ENCODE results near the gene APBB2. TPM values are rescaled to one million over a fixed set of nuclear protein-coding genes. Genes with fewer than 3 reads are reported as not detected.

Gene APBB2
- total RNA-seq, 4 donors from 2014 or later, result 42.4 to 95.8 (median 51.3) TPM

DNA sequence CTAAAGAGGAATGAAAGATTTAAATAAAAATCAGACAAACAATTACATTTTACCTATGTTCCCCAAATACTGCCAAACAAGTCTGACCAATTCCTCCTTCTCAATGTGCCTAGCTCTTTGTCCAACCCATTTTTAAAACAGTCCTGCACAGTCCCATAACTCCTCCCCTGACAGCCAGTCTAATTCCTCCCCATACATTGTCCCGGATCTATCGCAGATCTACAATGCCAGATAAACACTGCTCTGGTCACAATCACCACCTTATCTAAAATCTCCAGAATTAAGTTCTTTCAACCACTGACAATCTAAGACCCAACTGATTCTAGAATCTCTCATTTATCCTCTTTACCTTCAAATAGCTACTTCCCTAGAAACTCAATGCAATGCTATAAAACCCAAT lies 176.0 kb downstream of the APBB2 start:
- TF ChIP-seq EP300 (IDR thresholded peaks at IDR 0.05) (no peak), POLR2AphosphoS5 (IDR thresholded peaks at IDR 0.05) (no peak), POLR2A (IDR thresholded peaks at IDR 0.05) (no peak)
- TF ChIP-seq, protein P1, sequence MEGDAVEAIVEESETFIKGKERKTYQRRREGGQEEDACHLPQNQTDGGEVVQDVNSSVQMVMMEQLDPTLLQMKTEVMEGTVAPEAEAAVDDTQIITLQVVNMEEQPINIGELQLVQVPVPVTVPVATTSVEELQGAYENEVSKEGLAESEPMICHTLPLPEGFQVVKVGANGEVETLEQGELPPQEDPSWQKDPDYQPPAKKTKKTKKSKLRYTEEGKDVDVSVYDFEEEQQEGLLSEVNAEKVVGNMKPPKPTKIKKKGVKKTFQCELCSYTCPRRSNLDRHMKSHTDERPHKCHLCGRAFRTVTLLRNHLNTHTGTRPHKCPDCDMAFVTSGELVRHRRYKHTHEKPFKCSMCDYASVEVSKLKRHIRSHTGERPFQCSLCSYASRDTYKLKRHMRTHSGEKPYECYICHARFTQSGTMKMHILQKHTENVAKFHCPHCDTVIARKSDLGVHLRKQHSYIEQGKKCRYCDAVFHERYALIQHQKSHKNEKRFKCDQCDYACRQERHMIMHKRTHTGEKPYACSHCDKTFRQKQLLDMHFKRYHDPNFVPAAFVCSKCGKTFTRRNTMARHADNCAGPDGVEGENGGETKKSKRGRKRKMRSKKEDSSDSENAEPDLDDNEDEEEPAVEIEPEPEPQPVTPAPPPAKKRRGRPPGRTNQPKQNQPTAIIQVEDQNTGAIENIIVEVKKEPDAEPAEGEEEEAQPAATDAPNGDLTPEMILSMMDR (IDR thresholded peaks at IDR 0.05), result no peak
- no peak for DNase-seq (ENCODE audit: low spot score in 2 of 2)

DNA sequence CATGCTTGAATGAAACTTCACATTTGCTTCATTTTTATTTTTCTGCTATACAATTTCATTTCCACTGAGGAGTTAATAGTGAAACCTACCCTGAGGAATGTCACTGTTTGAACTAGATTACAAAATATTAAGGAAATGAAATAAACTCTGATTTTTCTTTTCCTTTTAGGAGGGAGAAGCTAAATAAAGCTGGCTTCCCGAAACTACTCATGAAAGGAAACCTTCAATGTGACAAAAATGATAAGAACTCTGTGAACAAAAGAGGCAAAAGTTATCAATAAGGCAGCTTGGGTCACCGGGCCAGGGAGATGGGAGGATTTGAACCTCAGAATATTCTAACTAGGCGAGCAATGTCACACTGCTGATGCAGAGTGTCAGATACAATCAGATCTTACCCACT lies 185.2 kb downstream of the APBB2 start:
- H3K9me3 ChIP-seq, result peaks cover 19% of the 10 kb centered on the region
- 67% methylated on average over 3 of the region's 3 CpGs for WGBS
- peaks cover 13% of the 10 kb centered on the region for H3K36me3 ChIP-seq
- H3K4me1 ChIP-seq, result no peaks in the 10 kb centered on the region
- no peaks in the 10 kb centered on the region for H3K27me3 ChIP-seq
- H3K27ac ChIP-seq, result no peak overlapping the region
- no peak overlapping the region for H3K4me3 ChIP-seq
- no peak for TF ChIP-seq POLR2A (IDR thresholded peaks at IDR 0.05)
- TF ChIP-seq, protein P1 (IDR thresholded peaks at IDR 0.05), result no peak
- no peak for TF ChIP-seq POLR2AphosphoS5 (IDR thresholded peaks at IDR 0.05)
- no peak for TF ChIP-seq EP300 (IDR thresholded peaks at IDR 0.05)
- no peak for DNase-seq (ENCODE audit: low spot score in 2 of 2)

More for the DNA sequence above, 176.0 kb downstream of the APBB2 start:
- H3K36me3 ChIP-seq, result no peaks in the 10 kb centered on the region
- H3K4me3 ChIP-seq, result no peak overlapping the region
- H3K4me1 ChIP-seq, result no peaks in the 10 kb centered on the region
- H3K27me3 ChIP-seq, result no peaks in the 10 kb centered on the region
- no peaks in the 10 kb centered on the region for H3K9me3 ChIP-seq
- H3K27ac ChIP-seq, result no peak overlapping the region
- WGBS, result 78% methylated on average over 2 of the region's 2 CpGs

- H3K4me3 ChIP-seq, result no peak overlapping the region
- peak overlapping the region; percentile 59 for H3K27ac ChIP-seq
- DNase-seq (ENCODE audit: low spot score in 2 of 2), result no peak
- H3K4me1 ChIP-seq, result no peaks in the 10 kb centered on the region
- TF ChIP-seq POLR2A (IDR thresholded peaks at IDR 0.05), result no peak
- TF ChIP-seq, protein P1 (IDR thresholded peaks at IDR 0.05), result no peak
- no peak for TF ChIP-seq EP300 (IDR thresholded peaks at IDR 0.05)
- TF ChIP-seq POLR2AphosphoS5 (IDR thresholded peaks at IDR 0.05), result no peak
- no peaks in the 10 kb centered on the region for H3K27me3 ChIP-seq
- peaks cover 13% of the 10 kb centered on the region for H3K36me3 ChIP-seq
- H3K9me3 ChIP-seq, result peaks cover 19% of the 10 kb centered on the region
- 77% methylated on average over 8 of the region's 8 CpGs for WGBS
Observed at GRCh38 chr4:41028392-41029076, 185.8 kb downstream of the APBB2 start.

DNA sequence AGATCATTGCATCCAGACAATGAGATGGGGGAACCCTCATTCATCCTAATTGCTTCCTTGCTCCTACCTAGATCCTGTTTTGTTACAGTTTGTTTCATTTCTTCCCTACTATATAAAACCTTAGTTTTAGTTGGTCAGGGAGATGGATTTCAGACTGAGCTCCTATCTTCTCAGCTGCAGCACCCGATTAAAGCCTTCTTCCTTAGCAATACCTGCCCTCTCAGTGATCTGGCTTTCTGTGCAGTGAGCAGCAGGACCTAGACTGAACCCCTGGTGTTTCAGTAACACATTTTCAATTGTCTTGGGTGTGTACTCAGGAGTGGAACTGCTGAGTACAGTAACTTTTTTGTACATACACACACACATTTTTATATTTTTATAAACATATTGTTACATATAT lies 187.4 kb downstream of the APBB2 start:
- H3K9me3 ChIP-seq, result peaks cover 19% of the 10 kb centered on the region
- no peak for DNase-seq (ENCODE audit: low spot score in 2 of 2)
- no peaks in the 10 kb centered on the region for H3K4me1 ChIP-seq
- no peak overlapping the region for H3K27ac ChIP-seq
- peaks cover 13% of the 10 kb centered on the region for H3K36me3 ChIP-seq
- no peak for TF ChIP-seq POLR2A (IDR thresholded peaks at IDR 0.05)
- TF ChIP-seq POLR2AphosphoS5 (IDR thresholded peaks at IDR 0.05), result no peak
- no peak for TF ChIP-seq EP300 (IDR thresholded peaks at IDR 0.05)
- H3K4me3 ChIP-seq, result no peak overlapping the region
- WGBS, result 100% methylated on average over 1 of the region's 1 CpG
- no peaks in the 10 kb centered on the region for H3K27me3 ChIP-seq

DNA sequence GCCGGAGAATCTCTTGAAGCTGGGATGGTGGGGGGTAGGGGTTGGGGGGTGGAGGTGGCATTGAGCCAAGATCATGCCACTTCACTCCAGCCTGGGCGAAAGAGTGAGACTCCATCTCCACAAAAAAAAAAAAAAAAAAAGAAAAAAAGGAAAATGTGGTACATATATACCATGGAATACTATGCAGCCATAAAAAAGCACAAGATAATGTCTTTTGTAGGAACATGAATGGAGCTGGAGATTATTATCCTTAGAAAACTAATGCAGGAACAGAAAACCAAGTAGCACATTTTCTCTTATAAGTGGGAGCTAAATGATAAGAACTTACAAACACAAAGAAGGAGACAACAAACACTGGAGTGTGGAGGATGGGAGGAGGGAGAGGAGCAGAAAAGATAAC lies 188.5 kb downstream of the APBB2 start:
- H3K36me3 ChIP-seq, result peaks cover 15% of the 10 kb centered on the region
- H3K27me3 ChIP-seq, result no peaks in the 10 kb centered on the region
- no peak for TF ChIP-seq EP300 (IDR thresholded peaks at IDR 0.05)
- no peak for TF ChIP-seq POLR2A (IDR thresholded peaks at IDR 0.05)
- TF ChIP-seq, protein P1 (IDR thresholded peaks at IDR 0.05), result no peak
- no peak overlapping the region for H3K27ac ChIP-seq
- no peak overlapping the region for H3K4me3 ChIP-seq
- peaks cover 19% of the 10 kb centered on the region for H3K9me3 ChIP-seq
- no peak for DNase-seq (ENCODE audit: low spot score in 2 of 2)
- H3K4me1 ChIP-seq, result no peaks in the 10 kb centered on the region
- WGBS, result 96% methylated on average over 2 of the region's 2 CpGs
